Embryonic facial prominence (tissue), 1 donor: ENCODE measurements around the gene ERCC6.

Experiments
- DNase-seq: peaks from one replicate; pipeline ENCODE4 v3.0.0-alpha.2; 2016; ENCODE audit errors: extremely low spot score

Gene ERCC6

DNA sequence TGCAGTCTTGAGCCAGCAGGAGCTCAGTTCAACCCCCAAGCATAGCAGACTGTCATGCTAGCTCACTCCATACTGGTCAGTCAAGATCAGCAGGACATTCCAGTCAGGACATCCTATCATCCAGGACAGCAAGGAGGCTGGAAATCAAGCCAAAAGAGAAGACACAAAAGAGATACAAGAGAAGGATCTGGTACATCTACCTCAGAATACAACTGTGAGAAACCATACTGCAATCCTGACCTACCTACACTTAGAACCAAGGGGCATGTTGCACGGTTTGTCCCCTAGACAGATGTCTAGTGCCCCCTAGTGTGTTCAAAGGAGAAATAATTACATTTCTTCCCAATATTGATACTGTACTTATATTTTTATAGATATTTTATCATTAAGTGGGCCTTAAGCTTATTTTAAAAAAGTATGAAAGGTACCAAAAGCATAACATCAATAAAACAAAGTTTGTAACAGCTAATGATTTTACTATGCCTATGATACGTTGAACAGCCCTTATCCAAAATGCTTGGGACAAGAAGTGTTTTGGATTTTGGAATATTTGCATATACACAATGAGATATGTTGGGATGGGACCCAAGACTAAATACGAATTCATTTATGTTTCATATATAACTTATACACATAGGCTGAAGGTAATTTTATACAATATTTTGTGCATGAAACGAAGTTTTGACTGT lies 26.7 kb downstream of the ERCC6 start:
- DNase-seq, result peak; percentile 33

DNA sequence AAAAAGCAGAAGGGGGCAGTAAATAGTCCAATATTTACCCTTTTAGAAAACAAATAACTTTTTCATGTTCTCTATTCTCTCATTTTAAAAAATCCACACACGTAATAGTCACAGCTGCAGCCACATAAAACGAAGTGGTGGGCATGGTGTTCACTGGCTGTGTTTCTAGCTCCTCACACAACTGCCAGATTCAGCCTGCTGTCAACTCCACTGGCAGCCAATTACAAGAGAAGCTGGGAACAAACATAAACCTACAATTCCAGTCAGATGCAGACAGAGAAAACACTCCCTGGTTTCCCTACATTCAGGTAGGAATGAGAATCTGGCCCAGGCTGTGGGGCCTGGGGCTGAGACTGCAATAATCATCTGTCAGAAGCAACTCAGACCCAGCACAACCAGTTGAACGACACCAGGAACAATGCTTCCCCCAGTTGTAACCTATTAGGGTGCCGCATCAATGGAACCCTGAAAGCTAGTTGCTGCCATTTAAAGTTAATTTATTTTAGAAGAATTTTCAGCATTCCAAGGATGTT lies 29.1 kb downstream of the ERCC6 start:
- DNase-seq, result no peak

DNA sequence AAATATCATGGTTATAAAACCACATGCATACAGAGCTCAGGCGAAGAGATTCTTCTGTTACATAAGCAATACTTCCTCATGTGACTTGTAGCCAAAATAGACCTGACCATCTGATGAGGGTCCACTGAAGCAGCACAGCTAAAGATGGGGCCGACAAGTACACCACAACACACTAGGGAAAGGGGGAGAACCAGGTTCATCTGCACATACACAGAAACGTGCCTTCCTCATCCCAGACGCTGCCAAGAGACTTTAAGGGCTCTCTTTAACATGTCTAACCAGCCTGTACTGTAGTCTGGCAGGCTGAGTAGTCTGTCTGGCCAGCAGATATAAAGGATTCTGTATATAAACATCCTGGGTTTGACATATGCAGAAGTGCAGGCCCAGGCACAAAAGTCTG lies 30.3 kb downstream of the ERCC6 start:
- DNase-seq, result no peak

DNA sequence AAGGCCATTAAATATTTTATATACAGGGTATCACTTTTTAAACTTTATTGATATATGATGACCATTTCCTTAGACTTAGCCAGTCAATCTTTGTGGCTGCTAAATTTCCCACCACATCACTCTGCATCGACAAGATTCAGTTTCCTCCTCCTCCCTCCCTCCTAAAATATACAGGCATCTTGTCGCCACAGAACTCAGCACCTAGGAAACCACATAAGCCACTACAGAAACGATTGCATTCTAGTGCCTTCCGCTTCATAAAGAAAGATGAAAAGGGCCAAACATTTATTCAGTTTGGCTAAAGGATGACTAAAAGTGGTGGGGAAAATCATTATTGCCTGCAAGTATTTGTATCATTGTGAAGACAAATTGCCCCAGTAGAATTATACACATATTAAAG lies 30.7 kb downstream of the ERCC6 start:
- DNase-seq, result no peak

DNA sequence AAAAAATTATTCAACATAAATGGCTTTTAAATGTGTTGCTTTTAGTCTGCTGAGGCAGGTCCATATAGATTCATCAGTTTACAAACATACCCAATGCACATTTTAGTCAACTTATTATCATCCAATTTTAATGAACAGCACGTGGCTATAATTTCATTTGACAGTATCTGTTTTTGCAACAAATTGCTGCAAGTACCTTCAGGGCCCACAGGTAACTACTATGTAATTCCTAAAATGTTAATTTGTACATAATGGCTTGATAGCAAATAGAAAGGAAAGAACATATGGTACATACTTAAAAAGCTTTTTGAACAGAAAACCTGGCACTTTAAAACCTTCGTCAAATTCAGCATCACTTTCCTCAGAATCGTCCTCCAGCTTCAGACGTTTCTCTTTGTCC lies 33.3 kb downstream of the ERCC6 start:
- DNase-seq, result no peak

DNA sequence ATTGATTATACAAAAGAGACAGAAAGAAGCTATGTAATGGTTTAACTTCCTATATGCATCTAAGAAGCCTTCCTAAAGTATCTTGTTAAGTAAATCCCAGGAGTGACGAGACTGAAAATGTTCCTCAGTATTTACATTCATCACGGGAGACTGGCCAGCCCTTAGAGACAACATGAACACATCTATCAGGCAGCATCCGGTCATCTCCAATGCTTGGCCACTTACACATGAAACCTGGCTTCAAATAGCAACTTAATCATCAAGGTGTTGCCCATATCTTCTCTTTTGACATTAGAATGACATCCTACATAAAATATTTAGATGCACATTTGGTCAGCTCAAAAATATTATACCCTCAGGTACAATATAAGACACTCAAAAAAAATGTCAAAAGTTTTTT lies 33.8 kb downstream of the ERCC6 start:
- DNase-seq, result no peak

DNA sequence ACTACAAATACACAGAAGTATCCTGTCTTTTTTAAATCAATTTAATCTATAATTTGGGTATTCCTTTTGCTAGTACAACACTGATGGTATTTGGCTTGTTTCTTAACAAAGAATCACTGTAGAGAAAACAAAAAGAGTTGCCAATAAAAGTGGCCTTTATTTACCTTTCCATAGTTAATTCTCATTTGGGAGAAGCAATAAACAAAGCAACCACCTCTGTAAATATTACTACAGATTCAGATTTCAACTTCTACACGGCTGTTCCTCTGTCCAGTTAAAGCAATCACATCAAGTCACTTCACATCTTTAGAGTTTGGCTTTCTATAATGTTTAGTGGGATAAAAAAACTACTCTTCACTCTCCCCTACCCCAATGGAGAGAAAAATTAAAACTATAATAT lies 34.4 kb downstream of the ERCC6 start:
- no peak for DNase-seq

DNA sequence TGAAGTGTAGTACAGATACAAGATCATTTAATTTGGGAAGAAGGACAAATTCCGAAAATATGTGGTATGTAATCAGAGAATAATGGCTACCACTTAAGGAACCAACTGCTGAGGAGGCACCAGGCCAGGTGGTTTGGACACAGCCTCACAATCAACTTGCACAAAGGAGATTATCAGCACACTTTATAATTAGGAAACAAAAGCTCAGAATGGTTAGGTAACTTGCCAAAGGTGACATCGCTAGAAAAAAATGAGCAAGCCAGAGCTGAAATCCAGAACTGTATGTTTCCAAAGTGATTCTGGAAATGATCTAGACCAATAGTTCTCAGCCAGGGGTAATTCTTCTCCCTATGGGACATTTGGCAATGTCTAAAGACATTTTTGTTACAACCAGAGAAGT lies 36.6 kb downstream of the ERCC6 start:
- DNase-seq, result no peak

DNA sequence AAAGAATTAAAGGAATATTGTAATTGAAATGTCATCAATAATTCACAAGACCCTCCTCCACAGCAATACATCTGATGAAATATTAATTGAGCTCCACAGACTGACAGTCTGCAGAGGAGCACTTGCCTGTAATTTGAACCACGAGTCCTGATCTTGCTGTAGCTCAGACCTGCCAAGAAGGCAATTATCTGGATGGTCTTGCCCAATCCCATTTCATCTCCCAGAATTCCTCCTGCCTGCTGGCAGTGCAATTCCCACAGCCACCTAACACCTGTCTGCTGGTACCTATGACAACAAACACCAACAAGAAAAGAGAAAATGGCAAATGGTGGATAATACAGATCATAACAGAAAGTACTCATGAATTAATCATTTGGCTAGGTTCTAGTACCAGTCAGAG lies 38.5 kb downstream of the ERCC6 start:
- DNase-seq, result no peak

DNA sequence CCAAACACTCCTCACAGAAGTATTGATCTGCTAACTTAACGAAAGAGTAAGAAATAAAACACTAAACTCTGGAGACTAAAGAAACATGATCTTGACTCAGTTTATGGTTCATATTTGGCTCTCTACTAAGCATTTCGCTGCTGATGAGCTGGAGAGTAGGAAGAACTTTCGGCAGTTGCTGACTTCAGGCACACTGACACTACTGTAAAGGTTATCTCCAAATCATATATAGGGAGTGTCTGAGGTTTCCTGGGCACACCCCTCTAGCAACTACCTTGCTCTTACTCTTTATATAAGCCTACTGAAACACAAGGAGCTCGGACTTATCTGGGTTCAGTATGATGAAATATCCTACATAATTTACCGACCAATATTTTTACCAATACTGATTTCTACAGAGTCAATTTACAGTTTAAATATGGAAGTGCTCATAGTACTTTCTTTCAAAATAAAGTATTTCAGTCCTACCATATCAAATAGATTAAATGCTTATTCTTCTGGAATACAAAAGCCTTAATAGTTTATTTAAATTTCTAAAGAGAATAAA lies 39.5 kb downstream of the ERCC6 start:
- DNase-seq, result no peak

DNA sequence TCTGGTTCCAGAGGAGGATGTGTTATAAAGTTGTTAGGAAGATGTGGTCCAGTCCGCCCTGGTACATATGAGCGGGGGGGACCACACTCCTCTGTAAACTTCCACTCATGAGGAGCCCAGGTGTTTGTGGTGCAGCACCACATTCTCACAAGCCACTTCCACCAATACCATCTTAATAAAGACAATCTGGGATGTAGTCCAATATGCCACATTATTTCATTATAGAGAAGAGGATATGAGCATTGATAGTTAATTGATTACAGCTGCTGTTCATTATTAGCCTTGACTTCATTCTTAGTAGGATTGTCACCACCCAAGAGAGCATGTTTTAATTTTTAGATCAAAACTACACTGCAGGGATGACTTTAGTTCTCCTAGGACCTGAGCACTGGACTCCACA lies 40.5 kb downstream of the ERCC6 start:
- DNase-seq, result no peak

DNA sequence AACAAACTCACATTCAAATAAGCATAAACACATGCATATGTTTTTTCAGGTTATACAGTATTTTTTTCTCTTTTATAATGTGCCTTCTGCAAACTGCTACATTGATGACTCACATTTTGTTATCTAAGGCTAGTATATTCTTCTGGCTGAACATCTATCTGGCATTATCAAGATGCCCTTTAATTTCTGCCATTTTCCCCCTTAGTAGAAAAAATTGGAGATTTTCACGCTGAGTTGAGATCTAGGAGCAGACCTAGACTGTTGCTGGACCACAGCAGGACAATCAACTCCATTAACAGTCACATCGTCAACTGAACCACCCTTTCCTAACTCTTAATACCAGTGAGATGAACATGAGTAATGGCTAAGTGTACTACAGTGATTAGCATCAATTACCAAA lies 41.6 kb downstream of the ERCC6 start:
- DNase-seq, result no peak

DNA sequence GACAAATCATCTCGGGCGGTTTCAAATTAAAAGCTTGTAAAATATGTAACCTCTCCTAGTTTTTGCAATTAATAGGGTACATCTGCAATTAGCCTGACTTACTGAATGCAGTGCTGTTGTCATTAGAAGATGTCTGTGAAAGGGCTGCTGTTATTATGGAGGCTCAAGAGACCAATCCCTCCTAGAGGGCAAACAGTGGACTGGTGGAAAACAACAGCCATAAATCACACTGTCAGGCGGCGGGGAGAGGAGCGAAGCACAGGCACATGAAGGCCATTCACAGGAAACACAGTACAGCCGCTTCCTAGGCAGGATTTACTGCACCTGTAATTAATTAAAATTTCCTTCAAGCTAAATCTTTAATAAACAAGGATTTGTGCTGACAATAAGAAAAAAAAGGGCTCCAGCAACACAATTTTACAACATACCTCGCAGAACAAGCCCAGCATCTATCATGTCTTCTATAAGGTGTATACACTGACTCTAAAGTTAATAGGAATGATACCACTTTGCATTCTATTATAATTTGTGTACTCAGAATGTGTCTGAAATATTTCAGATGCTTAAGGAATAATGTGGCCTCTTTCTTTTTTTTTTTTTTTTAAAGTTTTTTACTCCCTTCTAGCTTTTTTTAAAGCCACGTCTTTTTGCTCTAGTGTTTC lies 50.7 kb downstream of the ERCC6 start:
- DNase-seq, result no peak

DNA sequence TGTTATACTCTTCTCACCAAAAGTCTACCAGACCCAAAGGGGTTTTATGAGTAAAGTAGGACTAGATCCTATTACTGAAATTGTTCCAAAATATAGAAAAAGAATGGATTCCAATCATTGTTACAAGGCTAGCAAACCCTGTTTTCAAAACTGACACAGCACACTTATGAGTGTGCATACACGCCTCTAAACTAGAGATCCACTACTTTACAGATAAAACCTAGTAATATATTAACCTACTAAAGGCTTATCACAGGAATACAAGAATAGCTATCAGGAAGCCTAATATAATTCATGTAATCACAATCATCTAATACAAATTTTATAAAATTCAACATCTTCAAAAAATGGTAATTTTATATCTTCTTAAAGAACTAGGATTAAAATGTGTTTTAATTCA lies 52.2 kb downstream of the ERCC6 start:
- no peak for DNase-seq

DNA sequence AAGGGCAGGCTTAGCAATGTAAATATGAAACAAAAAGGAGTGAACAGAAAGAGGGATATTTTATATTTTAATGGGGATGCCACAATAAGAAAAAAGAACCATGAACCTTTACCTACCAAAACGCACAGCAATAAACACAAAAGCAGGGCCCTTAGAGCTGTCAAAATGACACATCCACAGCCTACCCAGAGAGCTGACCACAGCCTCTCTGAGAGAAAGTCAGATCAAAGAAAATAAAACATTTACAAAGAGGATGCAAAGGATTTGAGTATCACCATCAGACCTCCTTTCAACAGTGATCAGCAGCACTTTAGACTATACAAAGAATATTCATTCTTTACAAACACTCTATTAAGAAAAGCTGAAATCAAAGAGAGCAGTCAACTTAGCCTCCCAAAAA lies 52.9 kb downstream of the ERCC6 start:
- no peak for DNase-seq

DNA sequence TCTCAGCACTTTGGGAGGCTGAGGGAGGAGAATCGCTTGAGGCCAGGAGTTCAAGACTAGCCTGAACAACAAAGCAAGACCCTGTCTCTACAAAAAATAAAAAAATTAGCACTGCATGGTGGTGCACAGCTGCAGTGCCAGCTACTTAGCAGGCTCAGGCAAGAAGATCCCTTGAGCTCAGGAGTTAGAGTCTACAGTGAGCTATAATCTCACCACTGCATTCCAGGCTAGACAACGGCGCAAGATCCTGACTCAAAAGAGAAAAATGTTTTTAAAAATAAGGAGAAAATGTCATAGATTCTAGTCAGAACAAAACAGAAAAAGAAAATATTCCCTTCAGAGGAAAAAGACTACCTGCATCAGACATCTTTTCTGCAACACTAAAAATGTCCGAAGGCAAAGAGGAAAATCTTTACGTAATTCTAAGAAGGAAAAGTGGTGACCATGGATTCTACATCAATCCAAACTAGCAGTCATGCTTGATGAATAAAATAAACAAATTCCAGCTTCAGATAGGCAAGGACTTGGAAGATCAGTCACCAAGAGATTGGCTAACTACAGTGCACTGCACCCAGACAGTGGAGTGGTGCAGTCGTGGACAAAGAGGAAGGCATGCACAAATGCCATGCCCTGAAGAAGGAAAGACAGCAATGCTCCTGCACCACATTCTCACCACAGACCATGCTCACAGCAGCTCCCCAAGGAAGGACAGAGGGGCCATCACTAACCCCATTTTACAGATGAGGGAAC lies 54.3 kb downstream of the ERCC6 start:
- DNase-seq, result no peak

DNA sequence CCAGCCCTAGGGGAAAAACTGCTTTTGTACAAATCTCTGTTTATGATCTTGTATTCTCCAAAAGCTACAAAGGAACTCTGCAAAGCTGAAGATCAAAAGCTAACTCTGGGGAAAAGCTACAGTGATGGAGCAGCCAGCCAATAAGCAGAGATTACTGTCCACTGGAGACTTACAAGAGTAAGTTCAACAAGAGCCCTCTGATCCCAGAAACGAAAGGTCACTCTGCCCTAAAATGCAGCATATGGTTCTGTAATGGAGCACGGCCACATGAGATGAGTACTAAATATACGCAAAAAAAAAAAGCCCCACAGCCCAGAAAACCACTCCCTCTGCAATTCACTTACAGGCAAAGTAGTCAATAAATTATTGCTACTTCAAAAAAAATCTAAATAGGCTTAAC lies 60.1 kb downstream of the ERCC6 start:
- no peak for DNase-seq

DNA sequence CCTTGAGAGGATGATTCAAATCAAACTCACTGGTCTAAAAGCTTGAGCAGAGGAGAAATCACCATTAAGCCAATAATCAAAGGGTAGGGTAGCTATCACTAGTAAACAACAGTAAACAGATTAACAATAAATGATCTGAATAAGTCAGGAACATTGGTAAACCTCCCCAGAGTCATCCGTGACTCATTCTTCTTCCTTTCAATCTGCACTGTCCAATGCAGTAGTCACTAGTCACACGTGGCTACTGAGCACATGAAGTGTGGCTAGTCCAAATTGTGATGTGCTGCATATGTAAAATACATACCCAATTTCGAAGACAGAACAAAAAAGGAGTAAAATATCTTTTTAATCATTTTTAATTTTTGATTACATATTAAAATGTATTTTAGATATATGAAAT lies 64.0 kb downstream of the ERCC6 start:
- DNase-seq, result no peak

DNA sequence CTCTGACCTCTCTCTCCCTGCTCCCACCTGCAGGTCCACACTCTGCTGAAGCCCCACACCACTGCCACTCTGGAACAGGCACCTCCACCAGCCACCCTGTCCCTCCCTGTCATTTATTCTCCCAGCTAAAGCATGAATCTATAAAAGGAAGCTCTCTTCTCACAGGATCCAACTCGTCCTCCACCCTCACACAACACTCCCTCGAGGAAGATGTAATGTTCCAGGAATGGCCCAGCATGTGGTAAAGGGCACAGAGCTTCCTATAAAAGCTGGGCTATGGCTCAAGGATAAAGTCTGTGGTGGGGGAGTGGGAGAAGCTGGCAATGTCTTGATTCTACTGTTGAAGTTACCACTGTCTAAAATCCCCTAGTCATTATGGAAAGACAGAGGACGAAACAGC lies 67.4 kb downstream of the ERCC6 start:
- DNase-seq, result no peak

DNA sequence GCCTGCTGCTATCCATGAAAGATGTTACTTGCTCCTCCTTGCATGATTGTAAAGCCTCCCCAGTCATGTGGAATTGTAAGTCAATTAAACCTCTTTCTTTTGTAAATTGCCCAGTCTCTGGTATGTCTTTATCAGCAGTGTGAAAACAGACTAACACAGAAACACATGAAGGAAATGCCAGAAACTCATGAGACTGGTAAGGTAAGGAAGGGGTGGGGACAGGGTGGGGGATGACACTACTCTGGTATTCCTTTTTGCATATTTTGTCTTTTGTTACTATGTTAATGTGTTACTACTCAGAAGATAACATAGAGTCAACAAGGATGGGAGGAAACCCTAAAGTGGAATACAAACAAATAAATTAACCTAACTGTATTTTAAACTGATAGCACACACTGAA lies 73.2 kb downstream of the ERCC6 start:
- no peak for DNase-seq
